Ectodermal cell (in vitro differentiated cells): ENCODE results near the gene RARB.

ENCODE experiments used
- H3K27ac ChIP-seq: 2 replicates; pipeline ENCODE4 v1.7.0; 2013; ENCODE audit warnings: mild to moderate bottlenecking, low read depth, low read length; ENCODE audit not compliant: insufficient read depth, poor library complexity, severe bottlenecking
- H3K27me3 ChIP-seq: 2 replicates; pipeline ENCODE4 v1.7.0; 2013; ENCODE audit warnings: mild to moderate bottlenecking, low read length; ENCODE audit not compliant: insufficient read depth, control insufficient read depth, poor library complexity, severe bottlenecking
- H3K36me3 ChIP-seq: one replicate; pipeline ENCODE4 v1.7.0; 2013; ENCODE audit warnings: low read length; ENCODE audit not compliant: control insufficient read depth, insufficient read depth
- H3K4me1 ChIP-seq: one replicate; pipeline ENCODE4 v1.7.0; 2013; ENCODE audit warnings: low read length; ENCODE audit not compliant: control insufficient read depth, insufficient read depth
- H3K4me3 ChIP-seq: 2 replicates; pipeline ENCODE4 v1.7.0; 2013; ENCODE audit warnings: low read depth, low read length, control low read depth; ENCODE audit not compliant: insufficient read depth
- H3K9me3 ChIP-seq: 2 replicates; pipeline ENCODE4 v1.7.0; 2013; ENCODE audit warnings: mild to moderate bottlenecking, low read length, moderate library complexity; ENCODE audit not compliant: control insufficient read depth
- WGBS, 2 experiments: methylation state at CpG; one replicate each; pipeline ENCODE4 v1.1.7; 2013; ENCODE audit warnings: missing lambda C conversion rate in 2 of 2; 5-methylcytosine and 5-hydroxymethylcytosine counted together

Gene RARB

DNA sequence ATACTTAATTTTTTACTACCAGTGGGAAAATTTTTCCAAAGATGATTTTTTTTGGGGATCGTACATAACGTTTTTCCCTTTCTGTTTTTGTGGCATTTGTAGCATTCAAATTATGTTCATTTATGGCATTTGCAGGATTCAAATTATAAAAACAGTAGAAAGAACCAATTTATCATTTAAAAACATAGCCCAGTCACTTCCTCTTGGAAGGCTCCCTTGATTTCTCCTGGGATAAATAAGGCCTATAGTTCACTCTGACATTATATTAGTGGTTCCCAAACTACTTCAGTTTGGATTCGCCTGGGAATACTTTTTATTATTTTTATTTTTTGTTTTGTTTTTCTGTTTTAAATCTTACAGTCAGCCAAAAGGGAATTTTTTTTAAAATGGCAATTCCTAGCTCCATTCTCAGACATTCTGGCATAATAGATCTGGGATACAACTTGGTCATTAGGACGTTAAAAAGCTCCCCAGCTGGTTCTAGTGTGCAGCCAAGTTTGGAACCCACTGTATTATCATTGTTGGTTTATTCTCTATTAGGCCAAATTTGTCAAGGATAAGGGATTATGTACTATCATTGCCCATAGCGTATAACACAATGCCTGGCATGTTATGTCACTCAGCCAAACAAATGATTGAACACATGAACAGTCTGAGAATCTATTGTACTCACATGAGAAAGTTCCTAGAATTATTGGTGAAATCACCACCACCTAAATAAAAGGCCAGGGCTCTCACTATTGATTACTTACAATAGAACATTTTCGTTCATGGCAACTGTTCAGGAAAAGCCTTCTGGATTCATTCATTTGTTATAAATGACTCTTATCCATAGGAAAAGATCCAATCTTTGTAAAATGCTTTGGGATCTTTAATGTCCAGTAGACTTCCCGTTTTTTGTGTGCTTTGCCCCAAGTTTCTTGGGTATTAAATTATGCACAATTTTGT, 28.9 kb downstream of the RARB start:
- Histone ChIP-seq H3K27me3 (no peaks in the 10 kb centered on the region), H3K9me3 (no peaks in the 10 kb centered on the region), H3K27ac (no peak overlapping the region), H3K4me1 (peaks cover 27% of the 10 kb centered on the region), H3K4me3 (no peak overlapping the region), H3K36me3 (no peaks in the 10 kb centered on the region)
- 83 to 90% methylated on average over 6 of the region's 7 CpGs for WGBS, 2 experiments

DNA sequence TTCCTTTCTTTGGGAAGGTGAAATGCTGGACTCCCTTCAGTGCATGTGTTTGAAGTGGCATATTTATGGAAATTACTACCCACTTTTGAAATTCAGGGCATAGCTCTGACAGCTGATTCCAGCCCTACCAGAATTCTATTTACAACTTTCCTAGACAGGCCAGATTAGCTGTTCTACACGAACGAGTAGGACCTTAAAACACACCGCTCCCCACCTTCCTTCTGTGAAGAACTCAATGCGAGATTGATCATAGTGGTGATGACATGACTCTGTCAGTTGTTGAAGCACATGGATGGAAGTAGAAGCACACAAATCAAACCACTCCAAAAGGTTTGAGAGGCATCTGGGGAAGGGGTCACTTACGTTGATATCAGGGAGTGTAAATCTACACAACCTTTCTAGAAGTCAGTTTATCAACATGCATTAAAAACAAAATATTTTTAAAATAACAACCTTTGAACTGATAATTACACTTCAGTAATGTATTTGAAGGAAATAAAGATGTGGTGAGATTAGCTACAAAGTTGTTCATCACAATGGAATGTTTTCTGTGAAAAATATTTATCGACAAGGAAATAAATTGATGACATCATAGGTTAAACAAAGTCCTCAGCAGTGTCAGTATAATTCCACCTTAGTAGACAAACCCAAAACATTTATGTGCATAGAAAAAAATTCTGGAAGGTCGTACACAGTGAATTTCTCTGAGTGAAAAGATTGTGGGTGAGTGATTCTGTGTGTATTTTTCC, 29.8 kb downstream of the RARB start:
- no peak overlapping the region for H3K4me3 ChIP-seq
- no peaks in the 10 kb centered on the region for H3K27me3 ChIP-seq
- peaks cover 27% of the 10 kb centered on the region for H3K4me1 ChIP-seq
- peaks cover 4% of the 10 kb centered on the region for H3K36me3 ChIP-seq
- no peak overlapping the region for H3K27ac ChIP-seq
- 93 to 96% methylated on average over 5 to 6 of the region's 7 CpGs for WGBS, 2 experiments
- H3K9me3 ChIP-seq: no peaks in the 10 kb centered on the region

DNA sequence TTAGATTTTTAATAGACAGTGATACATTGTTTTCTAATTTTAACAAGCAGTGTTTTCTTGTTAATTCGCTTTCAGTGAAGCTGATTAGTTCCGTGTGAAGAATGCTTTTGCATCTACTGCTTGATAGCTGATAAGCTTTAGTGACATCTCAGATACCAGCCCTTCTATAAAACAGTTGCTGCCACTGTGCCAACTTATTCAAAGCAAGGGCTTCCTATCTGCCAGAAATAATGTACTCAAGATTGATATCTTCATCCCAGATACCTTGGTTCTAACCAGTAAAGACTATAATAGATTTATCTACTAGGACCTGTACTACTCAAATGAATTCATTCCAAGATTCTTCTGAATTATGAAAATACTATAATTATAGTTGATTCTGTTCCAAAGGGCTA, 30.4 kb downstream of the RARB start:
- Histone ChIP-seq H3K27me3 (no peaks in the 10 kb centered on the region), H3K9me3 (no peaks in the 10 kb centered on the region), H3K27ac (no peak overlapping the region), H3K4me3 (no peak overlapping the region), H3K4me1 (peaks cover 27% of the 10 kb centered on the region), H3K36me3 (peaks cover 6% of the 10 kb centered on the region)
- WGBS, 2 experiments: 91% methylated on average over 2 of the region's 2 CpGs

DNA sequence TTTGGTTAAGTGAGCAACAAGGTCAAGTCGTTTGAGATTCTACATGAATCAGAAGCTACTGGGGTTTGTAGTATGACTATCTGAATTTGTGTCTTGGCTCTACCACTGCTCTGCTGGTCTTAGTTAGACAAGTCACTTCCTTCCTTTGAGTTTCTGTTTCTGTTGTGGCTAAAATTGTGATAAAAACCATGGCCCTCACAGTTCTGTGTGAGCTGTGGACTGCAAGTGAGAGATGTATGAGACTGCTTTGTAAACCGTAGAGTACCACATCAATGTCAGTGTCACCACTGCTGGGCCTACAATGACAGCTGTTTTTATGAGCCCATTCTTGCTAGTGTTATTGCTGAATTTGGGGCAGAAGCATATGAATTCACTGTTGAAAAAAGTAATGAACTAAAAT, 32.7 kb downstream of the RARB start:
- no peaks in the 10 kb centered on the region for H3K27me3 ChIP-seq
- no peak overlapping the region for H3K4me3 ChIP-seq
- H3K9me3 ChIP-seq: no peaks in the 10 kb centered on the region
- H3K27ac ChIP-seq: no peak overlapping the region
- WGBS, 2 experiments: 89 to 95% methylated on average over 2 of the region's 2 CpGs
- peaks cover 6% of the 10 kb centered on the region for H3K36me3 ChIP-seq
- peaks cover 5% of the 10 kb centered on the region for H3K4me1 ChIP-seq

DNA sequence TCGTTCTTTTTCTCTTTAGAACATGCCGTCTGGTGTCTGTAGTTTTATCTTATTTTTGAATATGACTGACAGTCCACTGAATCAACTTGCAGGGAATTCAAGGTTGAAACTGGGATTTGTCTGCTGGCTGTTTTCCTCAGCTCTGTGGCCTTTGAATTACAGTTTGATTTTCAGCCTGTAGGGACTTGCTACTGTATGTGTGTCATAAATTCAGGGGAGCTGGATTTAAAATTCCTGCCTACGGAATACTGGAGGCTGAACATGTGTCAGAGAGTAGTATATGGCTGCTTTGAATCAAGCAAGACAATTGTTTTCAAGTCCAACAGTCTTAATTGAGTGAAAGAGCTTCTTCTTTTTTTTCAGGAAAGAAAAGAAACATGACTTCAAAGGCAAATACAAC, 33.9 kb downstream of the RARB start:
- 90 to 95% methylated on average over 3 of the region's 3 CpGs for WGBS, 2 experiments
- Histone ChIP-seq H3K27ac (no peak overlapping the region), H3K4me1 (no peaks in the 10 kb centered on the region), H3K9me3 (no peaks in the 10 kb centered on the region), H3K27me3 (no peaks in the 10 kb centered on the region), H3K4me3 (no peak overlapping the region), H3K36me3 (peaks cover 6% of the 10 kb centered on the region)

DNA sequence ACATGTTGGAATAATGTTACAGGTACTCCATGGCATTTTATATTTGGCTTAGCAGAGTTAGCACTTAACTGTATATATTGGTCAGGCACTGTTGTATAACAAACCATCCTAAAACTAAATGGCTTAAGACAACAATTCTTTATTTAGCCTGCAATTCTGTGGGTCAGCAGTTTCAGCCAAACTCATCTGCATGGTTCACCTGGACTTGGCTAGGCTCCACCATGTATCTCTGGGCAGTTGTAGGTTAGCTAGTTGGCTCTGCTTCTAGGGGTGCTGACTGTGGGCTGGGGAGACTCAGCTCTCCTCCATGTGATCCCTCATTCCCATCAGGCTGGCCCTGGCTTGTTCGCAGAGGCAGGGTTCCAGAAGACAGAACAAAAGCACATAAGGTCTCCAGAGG, 34.4 kb downstream of the RARB start:
- Histone ChIP-seq H3K4me3 (no peak overlapping the region), H3K4me1 (no peaks in the 10 kb centered on the region), H3K36me3 (peaks cover 6% of the 10 kb centered on the region), H3K9me3 (no peaks in the 10 kb centered on the region), H3K27ac (no peak overlapping the region), H3K27me3 (no peaks in the 10 kb centered on the region)
- 87 to 90% methylated on average over 1 of the region's 1 CpG for WGBS, 2 experiments

DNA sequence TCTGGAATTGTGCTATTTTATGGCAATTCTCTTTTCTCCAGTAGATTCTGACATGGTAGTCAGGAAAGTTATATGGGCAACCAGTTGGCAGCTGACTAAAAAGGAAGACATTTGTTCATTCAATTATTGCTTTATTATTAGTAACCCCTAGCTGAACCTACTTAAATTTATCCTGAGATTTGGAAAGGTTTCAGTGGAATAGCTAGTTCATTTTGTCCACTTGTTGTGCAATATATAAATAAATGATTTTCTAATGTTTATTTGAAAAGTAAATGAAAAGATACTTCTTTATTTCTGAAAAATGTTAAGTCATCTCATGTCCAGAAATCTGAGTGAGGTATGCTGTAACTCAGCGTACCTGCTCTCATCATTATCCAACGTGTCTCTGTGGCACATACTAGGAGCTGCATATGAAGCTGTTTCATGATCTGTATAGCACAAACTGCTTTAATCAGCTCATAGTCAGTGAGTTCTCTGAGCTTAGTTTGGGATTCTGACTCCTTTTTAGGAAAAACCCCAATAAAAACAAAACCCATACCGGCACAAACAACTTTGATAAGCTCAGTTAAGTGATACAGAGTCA, 35.9 kb downstream of the RARB start:
- 99 to 100% methylated on average over 2 to 3 of the region's 3 CpGs for WGBS, 2 experiments
- H3K4me3 ChIP-seq: no peak overlapping the region
- H3K36me3 ChIP-seq: peaks cover 6% of the 10 kb centered on the region
- no peak overlapping the region for H3K27ac ChIP-seq
- no peaks in the 10 kb centered on the region for H3K4me1 ChIP-seq
- H3K27me3 ChIP-seq: no peaks in the 10 kb centered on the region
- H3K9me3 ChIP-seq: no peaks in the 10 kb centered on the region

DNA sequence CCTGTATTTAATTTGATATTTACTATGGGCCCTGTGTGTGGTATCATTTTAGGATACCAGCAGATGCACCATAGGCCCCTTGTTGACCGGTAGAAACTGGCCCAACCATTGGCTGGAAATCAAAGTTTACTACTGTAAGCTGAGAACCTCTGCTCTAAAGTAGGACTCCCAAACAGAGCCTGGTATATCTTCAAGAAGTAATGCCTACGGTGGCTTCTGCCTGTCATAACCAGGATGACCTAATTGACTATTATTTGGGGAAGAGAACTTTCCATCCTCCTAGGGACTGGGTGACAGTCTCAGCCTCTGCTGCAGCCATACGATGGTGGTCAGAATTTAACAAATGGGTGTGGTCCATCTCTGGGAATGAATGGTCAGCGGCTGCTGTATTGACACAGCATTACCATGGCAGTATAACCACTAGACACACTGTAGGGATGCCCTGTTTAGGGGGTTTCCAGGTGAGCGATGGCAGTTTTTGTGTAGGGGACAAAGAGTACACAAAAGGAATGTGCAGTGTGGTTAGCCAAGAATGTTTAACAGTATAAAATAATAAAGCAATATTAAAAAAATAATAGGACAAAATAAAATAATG, 37.3 kb downstream of the RARB start:
- Histone ChIP-seq H3K4me3 (no peak overlapping the region), H3K36me3 (peaks cover 6% of the 10 kb centered on the region), H3K27ac (no peak overlapping the region), H3K4me1 (no peaks in the 10 kb centered on the region), H3K9me3 (no peaks in the 10 kb centered on the region), H3K27me3 (no peaks in the 10 kb centered on the region)
- WGBS, 2 experiments: 93% methylated on average over 4 to 5 of the region's 5 CpGs

DNA sequence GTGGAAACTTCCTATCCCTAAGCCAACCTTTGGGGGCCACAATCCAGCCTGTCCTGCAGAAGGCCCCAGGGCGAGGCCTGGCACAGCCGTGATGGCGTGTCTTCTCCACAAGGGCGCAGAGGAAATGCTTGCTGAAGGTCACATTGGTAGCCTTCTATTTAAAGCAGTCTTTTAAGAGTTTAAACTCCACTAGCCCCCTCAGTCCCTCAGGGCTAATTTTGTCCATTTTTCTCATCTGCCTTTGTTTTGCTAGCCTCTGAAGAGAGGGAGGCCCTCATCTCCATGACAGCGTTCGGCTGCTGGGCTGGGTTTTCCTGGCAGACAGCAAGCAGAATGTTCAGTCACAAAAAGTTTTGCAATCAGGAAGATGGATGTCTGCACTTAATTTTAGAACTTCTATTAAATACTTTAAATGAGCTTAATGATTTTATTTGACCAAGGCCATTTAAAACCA, 40.8 kb downstream of the RARB start:
- no peak overlapping the region for H3K4me3 ChIP-seq
- peaks cover 16% of the 10 kb centered on the region for H3K4me1 ChIP-seq
- no peaks in the 10 kb centered on the region for H3K27me3 ChIP-seq
- WGBS, 2 experiments: 84 to 89% methylated on average over 6 of the region's 6 CpGs
- H3K27ac ChIP-seq: no peak overlapping the region
- H3K9me3 ChIP-seq: no peaks in the 10 kb centered on the region
- H3K36me3 ChIP-seq: no peaks in the 10 kb centered on the region

DNA sequence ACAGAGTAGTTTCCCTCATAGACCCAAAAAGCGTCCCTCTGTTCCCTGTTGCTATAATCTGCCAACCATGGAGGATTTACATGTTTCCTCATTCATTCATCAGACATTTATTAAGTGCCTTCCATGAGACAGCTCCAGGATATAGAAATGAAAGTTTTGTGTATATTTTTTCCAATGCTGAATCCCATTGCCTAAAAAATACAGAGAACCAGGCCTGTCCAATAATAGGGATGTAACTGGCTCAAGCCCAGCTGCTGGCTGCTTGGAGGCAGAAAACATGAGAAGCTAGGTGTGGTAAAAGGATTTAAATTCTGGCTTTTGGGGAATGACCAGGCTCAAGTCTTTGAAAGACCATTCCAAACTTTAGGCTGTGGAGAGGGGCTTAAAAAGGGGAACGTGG, 41.5 kb downstream of the RARB start:
- Histone ChIP-seq H3K27ac (no peak overlapping the region), H3K36me3 (no peaks in the 10 kb centered on the region), H3K27me3 (no peaks in the 10 kb centered on the region), H3K9me3 (no peaks in the 10 kb centered on the region), H3K4me3 (no peak overlapping the region), H3K4me1 (peaks cover 16% of the 10 kb centered on the region)
- WGBS, 2 experiments: 80 to 86% methylated on average over 2 of the region's 2 CpGs
